Right lobe of liver (tissue), 4 donors: ENCODE results near the gene ST14.

Experiments used
- POLR2A ChIP-seq: fragments of 450-650 bp; IDR thresholded peaks from one replicate; pipeline ENCODE4 v1.6.1; 2017; ENCODE audit warnings: antibody characterized with exemption, mild to moderate bottlenecking
- TF ChIP-seq, protein P1 (sequence below), 4 donors: fragments of 200-600 bp in 3 of 4; fragments of 450-650 bp in 1 of 4; IDR thresholded peaks; one replicate each; pipeline versions ENCODE4 v1.5.1 to v1.8.0; 2016 to 2022; ENCODE audit warnings: antibody characterized with exemption in 4 of 4, mild to moderate bottlenecking in 2 of 4
- donor health status: DM: no; HTN: no; CAD: no.
- donor health status: DM: no; HTN: no; CAD: no.
- donor health status: DM: no; HTN: yes; CAD: no.

DNA sequence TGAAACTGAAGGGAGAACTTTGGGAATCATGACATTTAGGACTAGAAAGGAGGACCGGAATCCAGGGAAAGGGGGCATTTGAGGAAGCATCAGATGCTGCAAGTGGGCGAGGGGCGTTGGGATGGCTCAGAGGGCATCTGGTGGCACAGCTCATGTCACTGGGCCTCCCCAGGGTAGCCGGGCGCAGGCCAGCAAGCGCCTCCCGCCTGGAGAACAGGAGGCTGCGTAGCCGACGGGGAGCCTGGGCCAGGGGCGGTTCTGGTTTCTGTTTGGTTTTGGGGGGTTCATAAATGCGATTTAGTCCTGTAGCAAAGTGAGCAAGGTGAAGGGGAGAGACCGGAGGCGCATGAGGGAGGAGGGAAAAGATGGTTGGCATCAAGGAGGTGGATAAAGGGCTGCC is 443 bp upstream of the ST14 start:
- TF ChIP-seq, protein P1, sequence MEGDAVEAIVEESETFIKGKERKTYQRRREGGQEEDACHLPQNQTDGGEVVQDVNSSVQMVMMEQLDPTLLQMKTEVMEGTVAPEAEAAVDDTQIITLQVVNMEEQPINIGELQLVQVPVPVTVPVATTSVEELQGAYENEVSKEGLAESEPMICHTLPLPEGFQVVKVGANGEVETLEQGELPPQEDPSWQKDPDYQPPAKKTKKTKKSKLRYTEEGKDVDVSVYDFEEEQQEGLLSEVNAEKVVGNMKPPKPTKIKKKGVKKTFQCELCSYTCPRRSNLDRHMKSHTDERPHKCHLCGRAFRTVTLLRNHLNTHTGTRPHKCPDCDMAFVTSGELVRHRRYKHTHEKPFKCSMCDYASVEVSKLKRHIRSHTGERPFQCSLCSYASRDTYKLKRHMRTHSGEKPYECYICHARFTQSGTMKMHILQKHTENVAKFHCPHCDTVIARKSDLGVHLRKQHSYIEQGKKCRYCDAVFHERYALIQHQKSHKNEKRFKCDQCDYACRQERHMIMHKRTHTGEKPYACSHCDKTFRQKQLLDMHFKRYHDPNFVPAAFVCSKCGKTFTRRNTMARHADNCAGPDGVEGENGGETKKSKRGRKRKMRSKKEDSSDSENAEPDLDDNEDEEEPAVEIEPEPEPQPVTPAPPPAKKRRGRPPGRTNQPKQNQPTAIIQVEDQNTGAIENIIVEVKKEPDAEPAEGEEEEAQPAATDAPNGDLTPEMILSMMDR (IDR thresholded peaks at IDR 0.05) = no peak
- no peak for TF ChIP-seq POLR2A
